GM18861 (cell line): ENCODE results near the gene C12orf43.
"Not testable (repeated sequence)": the region's sequence is repeated elsewhere in the genome, so short reads cannot be mapped to it uniquely, and the experiment has no call there.

Source experiments
- ATAC-seq: cut with Tn5 transposase; IDR thresholded peaks from one replicate; pipeline ENCODE4 v1.9.1; 2021; ENCODE audit not compliant: unreplicated experiment

The C12orf43 gene, protein sequence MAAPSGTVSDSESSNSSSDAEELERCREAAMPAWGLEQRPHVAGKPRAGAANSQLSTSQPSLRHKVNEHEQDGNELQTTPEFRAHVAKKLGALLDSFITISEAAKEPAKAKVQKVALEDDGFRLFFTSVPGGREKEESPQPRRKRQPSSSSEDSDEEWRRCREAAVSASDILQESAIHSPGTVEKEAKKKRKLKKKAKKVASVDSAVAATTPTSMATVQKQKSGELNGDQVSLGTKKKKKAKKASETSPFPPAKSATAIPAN

DNA sequence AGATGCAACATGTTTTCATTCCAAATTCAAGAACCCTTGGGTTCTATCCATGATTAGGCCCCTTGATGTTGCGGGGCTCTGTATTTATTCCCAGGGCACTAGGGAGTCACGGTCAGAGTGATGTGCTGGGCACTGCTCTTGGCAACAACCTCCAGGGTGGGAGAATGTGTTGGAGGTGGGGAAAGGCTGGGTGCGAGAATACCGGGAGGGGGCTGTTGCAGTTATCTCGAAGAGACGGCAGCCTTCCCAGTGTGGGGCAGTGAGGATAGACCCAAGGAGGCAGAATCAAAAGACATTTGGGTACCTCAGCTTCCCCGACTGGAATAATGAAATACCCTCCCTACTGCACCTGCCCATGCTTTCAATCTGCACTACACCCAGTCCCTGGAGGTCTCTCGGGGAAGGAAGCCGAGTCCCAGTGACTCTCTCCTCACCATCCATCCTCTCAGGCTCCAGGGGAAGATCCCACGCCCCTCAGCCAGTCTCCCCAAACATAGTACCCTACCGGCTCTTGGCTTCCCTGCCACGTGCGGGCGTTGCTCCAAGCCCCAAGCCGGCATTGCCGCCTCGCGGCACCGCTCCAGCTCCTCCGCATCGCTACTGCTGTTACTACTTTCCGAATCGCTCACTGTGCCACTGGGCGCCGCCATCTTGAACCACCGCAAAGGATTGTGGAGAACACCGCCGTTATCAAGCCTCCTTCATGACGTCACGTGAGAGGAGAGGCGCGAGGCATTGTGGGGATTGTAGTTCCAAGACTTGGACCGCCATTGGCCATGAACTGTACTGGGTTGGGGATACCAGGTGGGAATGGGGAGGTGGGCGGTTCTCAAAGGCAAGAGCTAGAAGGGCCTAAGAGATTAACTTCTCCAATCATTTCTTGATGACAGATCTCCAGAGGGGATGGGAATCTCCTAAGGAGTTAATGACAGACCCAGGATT, at the start of gene C12orf43:
Gene C12orf43 (minus strand): TSS at position 663 of the 942 bp plus-strand sequence. CDS start 13 bp downstream, at position 650.
- peak; percentile 89 for ATAC-seq

DNA sequence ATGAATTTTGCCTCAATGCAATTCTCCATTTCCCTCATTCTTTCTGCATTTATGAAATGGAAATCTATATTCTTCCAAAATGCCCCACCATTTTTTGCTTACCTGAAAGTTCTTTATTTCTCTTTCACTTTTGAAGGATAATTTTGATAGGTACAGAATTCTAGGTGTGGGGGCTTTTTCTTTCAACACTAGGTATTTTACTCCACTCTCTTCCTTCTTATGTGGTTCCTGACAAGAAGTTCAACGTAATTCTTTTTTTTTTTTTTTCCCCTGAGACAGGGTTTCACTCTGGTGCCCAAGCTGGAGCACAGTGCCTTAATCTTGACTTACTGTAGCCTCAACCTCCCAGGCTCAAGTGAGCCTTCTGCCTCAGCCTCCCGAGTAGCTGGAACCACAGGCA, 49.1 kb upstream of the C12orf43 start:
- ATAC-seq: no peak

DNA sequence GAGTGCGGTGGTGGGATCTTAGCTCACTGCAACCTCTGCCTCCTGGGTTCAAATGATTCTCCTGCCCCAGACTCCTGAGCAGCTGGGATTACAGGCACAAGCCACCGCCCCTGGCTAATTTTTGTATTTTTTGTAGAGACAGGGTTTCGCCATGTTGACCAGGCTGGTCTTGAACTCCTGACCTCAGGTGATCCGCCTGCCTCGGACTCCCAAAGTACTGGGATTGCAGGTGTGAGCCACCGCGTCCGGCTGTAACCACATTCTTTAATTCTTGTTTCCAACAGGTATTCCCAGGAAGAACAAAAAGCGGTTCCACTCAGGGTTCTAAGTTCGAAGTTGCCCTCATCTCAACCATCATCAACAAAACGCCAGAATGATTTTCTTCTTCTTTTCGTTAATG, 48.3 kb upstream of the C12orf43 start:
- ATAC-seq: not testable (repeated sequence)

DNA sequence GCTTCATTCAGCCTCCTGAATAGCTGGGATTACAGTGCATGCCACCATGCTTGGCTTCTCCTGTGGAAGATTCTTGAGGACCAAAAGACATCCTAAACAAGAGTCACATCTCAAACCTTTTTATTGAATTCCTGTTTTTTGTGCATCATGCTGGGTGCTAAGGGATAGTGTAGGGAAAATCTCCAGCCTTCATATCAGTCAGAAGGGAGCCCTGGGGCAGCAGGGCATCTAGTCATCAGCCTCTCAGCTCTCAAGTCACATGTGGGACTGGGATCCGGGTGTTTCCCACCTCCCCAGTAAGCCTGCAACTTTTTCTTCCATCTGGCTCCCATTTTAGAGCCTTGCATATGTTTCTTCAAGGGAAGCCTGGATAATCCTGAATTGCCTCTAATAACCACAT, 47.8 kb upstream of the C12orf43 start:
- ATAC-seq: no peak

DNA sequence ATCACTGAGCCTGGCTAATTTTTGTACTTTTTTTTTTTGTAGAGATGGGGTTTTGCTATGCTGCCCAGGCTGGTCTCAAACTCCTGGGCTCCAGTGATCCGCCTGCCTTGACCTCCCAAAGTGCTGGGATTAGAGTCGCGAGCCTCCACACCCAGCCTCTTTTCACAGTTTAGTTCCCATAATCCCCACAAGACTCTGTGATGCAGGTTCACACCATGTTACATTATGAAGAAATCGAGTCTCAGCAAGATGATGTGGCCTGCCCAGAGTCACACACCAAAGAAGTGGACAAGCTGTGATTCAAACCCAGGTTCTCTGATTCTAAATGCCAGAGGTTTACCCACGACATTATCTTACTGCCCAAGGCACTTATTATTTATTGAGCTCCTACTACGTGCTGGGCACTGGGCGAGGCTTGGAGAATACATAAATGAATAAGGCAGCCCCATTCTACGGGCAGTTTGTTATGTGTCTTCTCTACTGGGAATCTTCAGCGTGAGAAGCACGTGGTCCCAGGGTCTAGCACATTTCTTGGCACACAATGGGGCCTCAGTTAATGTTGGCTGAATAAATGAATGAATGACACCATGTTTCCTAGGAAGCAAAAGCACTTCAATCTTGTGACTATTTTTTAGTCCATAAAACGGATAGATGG, 46.2 kb upstream of the C12orf43 start:
- ATAC-seq: no peak

DNA sequence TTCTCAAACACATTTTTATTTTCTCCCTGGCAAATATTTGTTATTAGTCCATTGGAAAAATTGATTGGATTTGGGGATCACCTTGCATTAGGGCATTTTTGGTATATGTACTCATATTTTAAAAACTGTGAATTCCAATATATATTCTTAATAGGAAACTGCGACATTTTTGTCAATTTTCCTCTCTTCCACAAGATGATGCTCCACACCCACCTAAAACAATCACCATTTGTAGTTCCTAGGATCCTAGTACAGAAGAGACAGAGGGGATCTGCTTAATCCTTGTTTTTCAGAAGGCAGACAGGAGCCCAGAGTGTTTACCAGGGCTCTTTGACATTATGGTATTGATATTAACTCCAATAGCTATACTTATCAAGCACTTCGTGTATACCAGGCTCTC, 45.5 kb upstream of the C12orf43 start:
- no peak for ATAC-seq

DNA sequence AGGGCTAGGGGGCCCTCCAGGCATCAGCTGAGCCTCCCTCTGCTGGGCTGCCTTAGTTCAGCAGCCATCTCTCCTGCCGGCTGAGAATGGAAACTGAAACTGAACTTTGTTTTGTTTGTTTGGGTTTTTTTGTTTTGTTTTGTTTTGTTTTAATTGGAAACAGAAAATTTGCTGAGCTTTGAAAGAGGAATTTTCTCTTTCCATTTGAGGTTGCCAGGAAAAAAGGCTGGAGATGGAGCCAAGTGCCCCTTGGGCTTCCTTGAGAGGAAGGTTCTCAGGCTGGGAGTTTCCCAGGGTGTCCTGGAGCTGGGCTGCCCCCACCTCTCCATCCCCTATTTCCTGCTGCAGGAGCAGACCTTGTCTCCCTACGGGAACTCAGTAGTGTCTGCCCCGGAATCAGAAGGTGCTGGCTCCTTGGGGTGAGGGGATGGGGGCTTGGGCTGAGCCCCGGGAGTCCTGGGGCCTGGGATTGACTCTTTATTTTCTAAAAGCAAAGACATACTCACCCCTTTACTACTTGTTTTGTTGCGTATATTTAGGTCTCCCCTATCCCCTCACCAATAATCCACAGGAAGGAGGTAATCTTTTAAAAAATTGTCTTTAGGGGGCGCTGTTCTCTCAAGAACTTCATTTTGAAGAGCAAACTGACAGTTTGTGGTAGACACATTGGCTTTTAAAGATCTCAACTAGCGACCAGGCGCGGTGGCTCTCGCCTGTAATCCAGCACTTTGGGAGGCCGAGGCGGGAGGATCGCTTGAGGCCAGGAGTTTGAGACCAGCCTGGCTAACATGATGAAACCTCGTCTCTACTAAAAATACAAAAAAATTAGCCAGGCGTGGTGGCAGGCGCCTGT, 44.1 kb upstream of the C12orf43 start:
- ATAC-seq: peak; percentile 64

DNA sequence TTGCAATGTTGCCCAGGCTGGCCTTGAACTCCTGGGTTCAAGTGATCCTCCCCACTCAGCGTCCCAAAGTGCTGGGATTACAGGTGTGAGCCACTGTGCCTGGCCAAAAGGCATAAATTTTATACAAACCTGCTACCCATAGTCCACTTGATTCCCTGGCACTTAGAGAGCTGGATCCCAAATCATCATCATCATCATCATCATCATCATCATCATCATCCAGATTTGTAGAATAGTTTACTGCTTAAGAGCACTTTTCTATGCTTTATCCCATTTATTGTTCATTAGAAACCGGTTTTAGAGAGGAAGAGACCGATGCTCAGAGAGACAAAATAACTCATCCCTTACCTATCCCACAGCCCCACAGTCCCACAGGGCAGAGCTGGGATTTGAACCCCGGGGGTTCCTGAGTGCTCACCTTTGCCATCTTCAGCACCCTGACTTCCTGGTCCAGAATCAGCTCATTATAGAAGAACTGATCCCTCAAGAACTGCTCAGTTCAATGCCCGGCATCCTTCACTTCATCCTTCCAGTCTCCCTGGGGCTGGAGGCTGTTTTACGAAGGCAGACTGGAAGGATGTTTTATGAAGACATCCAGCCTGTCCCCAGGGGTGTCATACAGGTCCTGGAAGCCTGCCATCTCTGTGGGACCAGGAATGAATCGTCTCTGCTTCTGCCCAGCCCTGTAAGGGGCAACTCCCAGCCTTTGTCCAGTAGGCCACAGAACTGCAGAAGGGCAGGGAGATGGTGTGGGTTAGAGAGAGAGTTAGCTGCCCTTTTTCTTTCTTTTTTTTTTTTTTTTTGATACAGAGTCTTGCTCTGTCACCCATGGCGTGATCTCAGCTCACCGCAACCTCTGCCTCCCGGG, 43.0 kb upstream of the C12orf43 start:
- no peak for ATAC-seq

DNA sequence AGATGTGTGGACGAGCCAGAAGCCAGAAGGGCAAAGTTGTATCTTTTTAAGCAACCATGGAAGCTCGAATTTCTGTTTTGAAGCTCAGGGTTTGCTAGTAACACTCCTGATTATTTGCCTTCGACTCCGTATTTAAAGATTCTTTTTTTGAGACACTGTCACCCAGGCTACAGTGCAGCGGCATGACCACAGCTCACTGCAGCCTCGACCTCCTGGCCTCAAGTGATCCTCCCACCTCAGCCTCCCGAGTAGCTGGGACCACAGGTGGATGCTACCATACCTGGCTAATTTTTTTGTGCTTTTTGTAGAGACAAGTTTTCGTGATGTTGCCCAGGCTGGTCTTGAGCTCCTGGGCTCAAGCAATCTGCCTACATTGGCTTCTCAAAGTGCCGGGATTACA, 41.5 kb upstream of the C12orf43 start:
- no peak for ATAC-seq

DNA sequence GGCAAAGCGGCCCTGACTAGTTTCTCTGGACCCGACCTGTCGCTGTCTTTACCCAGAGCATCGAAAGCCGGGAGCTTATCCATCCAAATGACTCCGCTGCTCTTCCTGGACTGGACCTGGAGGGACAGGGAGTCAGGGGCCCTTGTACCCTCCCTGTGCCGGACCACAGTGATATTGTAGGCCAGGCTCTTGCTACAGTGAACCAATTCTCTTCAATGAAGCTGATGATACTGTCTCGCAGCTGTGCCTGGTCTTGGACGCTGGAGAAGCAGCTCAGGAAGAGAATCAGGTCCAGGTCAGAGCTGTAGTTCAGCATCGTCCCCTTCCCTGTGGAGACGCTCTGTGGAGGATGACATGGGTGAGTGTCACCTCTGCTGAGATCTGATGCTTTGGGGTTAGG, 37.4 kb upstream of the C12orf43 start:
- ATAC-seq: no peak

DNA sequence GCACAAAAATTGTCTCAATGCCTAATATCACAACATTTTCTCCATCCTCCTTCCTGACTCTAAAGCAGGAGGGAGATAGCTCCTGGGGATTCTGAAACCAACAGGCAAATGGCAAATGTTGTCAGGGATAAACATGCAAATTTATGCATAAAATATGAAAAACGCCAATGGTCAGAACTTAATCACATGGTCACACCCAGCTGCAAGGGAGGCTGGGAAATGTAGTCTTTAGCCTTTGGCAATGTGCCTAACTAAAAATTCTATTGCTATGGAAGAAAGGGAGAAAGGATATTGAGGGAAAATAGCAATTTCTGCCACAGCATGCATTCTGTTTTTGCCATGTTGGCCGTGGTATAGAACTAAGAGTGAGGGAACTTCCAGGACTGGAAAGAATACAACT, 34.4 kb upstream of the C12orf43 start:
- ATAC-seq: no peak

DNA sequence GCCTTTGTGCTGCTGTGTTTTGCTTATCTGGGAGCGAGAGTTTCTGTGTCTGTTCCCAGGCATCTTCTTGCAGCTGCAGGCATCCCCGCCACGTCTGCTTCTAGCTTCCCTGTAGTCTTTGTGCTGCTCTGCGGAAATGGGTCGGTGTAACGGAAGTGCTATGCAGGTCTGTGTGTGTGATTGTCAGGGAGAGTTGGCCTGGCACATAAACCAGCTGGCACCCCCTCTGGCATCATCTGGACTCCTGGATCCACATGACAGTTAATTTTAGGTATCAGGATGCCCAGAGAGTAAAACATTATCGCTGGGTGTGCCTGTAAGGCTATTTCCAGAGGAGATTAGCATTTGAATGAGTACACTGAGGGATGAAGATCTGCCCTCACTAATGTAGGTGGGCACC, 32.2 kb upstream of the C12orf43 start:
- no peak for ATAC-seq

DNA sequence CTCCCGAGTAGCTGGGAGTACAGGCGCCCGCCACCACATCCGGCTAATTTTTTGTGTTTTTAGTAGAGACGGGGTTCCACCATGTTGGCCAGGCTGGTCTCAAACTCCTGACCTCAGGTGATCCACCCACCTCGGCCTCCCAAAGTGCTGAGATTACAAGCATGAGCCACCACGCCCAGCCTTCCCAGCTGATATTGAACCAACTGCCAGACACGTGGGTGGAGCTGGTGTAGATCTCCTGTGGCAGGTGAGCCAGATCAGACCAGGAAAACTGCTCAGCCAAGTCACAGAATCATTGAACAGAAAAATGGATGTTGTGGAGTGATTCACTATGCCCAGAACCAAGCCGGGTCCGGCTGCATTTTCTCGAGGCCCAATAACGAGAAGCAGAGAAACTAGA, 31.1 kb upstream of the C12orf43 start:
- not testable (repeated sequence) for ATAC-seq

GRCh38 chr12:121043067-121043466, 26.8 kb upstream of the C12orf43 start:
- no peak for ATAC-seq

DNA sequence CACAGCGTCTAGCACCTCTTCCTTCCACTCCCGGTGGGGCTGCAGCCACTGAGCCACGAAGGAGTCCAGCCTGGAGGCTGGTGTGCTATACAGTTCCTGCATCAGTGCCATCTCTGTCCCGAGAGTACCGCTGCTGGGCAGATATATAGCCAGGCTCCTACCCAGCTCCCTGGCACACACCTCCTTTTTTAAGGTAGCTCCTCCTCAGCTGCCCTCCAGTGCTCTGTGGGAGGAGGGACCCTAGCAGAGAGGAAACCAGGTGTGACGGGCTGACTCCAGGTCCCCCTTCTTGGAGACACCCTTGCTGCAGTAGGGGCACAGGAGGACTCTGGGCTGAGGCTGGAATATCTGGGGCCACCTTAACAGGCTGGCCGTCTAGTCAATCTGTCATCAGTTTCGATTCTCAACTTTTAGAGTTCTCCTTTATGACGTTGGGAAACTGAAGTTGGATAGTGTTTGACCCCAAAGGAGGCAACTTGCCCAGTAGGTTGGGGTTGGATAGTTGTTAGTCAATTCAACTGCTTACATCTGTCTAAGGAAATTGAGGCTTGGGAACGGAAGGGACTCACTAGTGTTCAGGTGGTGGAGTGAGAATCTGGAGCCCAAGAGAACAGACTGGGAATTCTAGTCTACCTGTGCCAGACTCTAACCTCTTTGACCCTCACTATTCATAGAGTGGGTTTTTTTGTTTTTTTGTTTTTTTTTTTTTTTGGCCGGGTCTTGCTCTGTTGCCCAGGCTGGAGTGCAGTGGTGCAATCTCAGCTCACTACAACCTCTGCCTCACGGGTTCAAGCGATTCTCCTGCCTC, 22.8 kb upstream of the C12orf43 start, which contains the start of gene OASL:
Gene OASL (minus strand): TSS at position 386 of the 808 bp plus-strand sequence. CDS start 275 bp downstream, at position 111.
- ATAC-seq: peak; percentile 52

DNA sequence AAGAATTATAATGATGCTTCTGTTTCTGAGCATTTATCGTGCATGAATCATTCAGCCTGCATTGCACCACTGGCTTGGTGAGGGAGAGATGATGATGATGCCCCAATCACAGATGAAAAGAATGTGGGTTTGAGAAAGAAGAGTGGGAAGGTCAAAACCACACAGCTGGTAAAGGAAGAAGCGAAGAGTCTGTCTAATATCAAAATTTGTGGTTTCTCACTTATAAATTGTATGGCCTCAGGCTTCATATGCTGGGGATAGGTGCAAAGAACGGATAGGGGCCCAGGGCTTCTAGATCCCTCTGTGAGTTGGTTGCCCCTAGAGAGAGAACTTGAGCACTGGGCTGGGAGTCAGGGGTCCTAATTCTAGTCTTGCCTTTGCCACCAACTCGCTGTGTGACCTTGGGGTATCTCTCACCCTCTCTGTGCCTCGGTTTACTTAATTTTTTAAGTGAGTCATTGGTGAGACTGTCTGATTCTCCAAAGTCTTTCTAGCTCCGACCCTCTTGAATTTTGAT, 20.6 kb upstream of the C12orf43 start:
- ATAC-seq: no peak

- ATAC-seq: no peak
Measured at GRCh38 chr12:121034616-121035305, 18.5 kb upstream of the C12orf43 start.
